ENCODE results near the gene LMX1A.

The LMX1A gene

DNA sequence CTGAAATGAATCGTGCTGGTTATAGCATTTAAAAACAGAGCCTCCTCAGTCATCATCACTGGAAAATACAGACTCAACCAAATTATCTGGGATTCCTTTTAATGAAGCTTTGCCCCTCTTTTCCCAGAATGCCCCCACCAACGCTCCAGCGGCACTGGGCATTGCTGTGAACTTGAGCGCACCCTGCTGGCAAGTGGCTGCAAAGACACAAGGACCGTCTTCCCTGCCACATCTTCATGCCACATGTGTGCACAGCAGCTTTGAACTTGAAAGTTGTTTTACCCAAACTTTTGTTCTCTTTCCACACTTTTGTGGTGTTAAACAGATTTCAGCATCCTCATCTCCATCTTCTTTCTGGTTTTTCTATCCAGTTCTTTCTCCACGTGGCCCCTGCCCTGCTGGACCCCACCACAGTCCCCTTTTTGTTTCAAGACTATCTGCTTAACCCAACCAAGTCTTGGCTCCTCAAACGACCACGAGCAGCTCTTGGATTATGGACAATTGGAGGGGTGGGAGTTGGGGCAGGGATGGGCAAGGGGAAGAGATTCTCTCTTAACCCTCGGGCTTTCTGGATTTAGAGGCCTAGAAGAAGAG is 12.8 kb upstream of the LMX1A start:
- peak; percentile 24 to 37 (median 28) for DNase-seq (ENCODE audit: low read depth in 4 of 4, low spot score in 1 of 4)

DNA sequence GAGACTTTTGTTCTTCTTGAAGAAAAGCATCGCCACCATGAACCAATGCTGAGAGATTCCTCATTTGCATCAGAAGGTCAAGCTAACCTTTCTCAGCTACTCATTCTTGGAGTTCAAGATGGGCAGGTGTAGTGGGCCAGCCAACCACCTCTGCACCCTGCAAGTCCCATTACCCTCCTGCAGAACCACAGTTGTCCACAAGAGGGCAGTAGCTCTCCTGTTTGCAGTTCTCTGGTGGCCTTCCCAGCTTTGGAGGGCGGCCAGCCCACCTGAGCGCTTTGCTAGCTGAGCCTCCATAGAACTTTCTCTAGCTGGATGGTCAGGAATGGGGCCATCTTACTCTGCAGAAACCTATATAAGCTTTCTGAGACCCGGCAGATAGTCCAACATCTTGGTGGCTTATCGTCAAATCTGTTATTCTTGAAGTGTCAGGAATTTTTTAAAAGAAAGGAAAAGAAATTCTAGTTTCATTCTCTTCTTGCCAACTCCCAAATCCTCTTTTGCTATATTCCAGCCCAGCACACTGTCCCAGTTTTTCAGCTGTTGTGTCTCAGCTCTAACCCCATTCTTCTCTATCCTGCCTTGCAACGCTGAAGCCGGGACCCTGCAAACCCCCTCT is 11.0 kb upstream of the LMX1A start:
- peak; percentile 50 to 80 (median 67) for DNase-seq (ENCODE audit: low read depth in 4 of 4, low spot score in 1 of 4)

DNA sequence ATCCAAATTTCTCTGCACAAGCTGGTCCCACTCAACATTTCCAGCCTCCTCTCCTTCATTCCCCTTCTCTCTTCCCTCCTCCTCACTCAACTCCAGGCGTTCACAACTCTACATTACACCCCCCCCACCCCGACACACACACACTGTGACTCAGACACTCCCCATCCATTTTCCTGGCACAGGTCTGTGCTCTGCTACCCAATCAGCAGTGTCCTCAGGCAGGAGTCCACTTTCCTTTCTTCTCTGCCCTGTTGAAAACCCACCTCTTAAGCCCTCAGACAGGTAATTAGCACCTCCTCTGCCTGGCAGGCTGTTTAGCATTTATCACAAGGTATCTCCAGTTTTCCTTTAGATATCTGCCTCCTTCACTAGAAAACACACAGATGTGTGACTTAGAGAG is 8.8 kb upstream of the LMX1A start:
- no peak for DNase-seq (ENCODE audit: low read depth in 4 of 4, low spot score in 1 of 4)

DNA sequence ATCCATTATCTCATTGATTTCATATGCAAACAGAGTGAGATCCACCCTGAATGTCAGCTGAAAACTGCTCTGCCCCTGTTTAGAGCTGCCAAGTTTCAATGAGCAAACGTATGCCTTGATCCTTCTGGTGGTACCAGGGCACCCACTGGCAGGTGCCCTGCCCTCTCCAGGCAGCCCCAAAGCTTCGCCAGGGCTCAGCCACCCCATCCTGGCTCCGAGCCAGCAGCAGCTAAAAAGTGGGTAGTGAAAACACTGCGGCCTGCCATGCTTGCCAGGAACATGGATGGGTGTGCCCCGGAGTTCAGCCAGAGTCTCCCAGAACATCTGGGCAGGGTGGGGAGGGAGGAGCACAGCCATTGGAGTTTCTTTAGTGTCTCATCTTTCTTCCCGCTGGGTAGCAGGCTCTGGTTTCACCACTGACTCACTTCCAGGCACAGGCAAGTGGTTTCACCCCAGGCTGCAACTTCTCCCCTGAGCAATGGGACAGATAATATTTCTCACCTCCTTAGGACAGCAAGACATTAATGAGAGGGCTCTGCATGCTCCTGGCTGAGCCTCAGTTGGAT is 8.1 kb upstream of the LMX1A start:
- no peak for DNase-seq (ENCODE audit: low read depth in 4 of 4, low spot score in 1 of 4)

DNA sequence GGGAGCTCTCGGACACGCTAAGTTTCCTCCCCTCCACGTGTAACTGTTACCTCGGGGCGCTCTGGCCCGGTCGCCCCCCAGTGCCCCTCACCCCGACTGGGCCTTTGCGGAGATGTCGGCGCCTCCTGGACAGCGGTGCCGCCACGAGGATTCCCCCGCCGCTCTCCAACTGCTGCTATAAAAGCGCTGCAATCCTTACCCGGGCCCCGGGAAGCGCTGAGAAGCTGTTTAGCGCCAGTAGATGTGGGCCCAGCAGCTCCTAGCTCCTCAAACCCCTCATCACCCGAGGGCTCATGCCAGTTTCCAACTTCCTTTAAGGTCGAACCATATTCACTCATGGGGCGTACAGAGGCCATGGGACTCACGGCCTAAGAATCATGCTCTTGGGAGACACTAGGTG is 361 bp upstream of the LMX1A start:
- no peak for DNase-seq (ENCODE audit: low read depth in 4 of 4, low spot score in 1 of 4)

DNA sequence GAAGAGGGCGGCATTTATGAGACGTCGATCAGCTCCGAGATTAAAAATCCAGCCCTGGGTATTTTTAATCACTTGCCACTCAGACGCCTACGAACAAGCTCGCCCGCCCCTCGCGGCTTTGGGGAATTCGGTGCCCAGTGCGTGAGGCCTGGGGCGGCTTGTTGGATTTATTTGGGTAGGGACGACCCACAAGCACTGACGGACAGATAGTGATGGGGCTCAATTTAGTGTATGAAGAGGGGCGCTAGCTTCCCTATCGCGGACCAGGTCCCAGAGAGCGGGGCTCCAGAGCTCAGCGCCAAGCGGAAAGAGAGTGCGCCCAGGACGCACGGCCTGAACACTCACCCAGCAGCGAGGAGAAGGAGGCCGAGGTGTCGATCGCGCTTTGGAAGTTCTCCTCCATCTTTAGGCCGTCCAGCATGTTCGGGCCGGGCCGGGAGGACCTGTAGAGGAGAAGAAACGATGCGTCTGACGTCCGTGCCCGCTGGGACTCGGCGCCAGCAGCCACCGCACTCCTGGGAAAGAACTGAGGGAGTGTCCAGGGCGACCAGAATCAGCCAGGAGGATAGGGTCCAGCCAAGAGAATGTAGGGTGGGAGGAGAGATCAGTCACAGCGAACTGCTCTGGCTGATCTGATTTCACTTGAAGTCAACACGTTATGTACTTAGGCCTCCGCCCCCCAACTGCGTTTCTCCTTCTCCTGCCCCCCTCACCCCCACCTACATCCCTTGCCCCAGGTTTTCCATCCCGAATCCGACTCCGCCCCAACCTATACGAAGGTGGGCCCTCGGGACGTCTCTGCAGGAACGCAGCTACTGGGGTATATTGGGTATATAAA is 1.2 kb downstream of the LMX1A start:
- no peak for DNase-seq (ENCODE audit: low read depth in 4 of 4, low spot score in 1 of 4)

DNA sequence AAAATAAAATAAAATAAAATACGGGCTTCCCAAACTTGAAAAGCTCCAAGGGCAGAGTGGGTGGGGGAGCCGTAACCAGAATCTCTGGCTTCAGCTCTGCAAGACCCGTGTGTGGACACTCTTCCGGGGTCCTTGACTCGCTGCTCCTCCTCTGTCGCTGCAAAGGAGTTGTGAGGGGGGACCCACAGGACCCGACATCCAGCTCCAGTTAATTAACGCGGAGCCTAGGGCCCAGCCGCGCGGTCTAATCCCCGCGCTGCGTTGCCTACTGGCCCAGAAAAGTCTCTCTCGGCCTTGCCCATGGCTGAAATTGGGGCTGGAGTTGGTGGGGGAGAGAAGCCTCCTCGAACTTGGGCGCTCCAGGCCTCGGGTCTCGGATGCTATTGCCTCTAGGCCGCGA is 1.8 kb downstream of the LMX1A start:
- DNase-seq (ENCODE audit: low read depth in 4 of 4, low spot score in 1 of 4), result no peak

DNA sequence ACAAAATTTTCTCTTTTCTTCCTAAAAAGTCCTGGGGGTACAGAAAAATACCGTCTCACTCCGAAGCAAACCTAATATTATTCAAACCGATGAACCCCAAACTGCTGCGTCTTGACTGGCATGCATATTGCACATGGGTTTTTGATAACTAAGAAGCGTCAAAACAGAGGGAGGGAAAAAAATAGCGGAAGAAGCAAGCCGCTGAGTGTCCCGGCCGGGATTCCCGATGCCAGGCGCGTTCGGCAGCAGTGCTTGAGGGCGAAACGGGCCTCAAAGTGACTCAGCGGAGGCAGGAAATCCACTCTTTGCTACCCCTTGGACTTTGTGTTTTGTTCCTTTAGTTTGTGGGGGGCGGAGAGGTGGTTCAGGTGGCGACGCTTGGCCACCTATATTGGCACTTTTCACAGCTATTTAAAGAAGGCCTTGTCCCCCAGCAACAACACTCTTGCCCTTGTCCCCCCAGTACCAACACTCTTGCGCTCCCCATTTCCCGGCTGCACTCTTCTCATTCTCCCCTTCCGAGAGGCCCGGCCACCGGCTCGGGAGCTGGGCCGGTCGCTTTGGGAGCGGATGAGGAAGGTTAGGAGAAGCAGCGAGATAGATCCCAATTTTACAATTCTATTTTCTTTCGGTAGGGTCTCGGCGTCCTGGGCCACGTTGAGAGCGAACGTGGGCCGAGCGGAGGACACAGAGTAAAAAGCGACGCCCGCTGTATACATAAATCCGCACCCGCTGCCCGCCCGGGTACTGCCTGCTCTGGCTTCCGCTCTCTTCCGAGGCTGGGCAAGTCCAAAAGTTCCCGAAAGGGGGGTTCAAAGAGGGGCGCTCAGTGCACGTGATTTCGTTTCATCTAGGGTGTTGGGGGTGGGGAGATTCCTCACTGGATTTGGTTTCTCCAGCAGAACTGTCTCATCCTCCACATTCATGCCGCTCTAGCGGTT is 2.5 kb downstream of the LMX1A start:
- no peak for DNase-seq (ENCODE audit: low read depth in 4 of 4, low spot score in 1 of 4)

DNA sequence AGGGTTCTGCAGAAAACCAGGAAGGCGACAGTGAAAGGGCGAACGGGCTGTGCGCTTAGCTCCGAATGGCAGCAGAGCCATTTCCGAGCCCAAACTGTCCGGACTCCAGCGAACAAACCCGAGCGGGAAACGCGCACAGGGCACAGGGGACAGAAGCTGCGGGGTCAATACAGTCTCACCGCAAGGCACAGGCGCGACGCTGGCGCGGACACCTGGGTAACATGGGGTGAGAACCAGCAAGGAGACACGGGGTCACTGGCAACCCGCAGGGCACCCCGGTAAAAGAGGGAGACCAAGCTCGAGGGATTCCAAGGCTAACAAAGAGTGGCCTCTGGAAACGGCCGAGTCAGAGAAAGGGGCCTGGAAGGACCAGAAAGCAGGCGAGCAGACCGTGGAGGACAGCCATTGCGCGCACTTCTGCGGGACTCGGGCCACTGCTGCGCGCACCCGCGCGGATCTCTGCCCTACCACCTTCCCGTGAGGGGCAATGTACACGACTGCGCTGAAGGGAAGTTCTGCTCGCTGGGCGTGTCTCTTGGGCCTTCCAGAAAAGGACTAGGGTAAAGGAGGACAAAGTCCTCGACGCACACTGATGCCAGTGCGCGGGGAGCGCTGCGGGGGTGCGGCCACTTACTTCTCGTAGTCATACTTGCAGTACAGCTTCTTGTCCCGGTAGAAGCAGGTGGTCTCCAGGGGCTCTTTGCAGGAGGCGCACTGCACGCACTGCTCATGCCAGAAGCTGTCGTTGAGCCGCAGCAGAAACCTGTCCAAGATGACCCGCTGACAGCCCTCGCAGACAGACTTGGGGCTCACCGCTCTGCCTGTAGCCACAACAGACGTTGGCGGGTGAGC is 3.8 kb downstream of the LMX1A start:
- DNase-seq (ENCODE audit: low read depth in 4 of 4, low spot score in 1 of 4), result no peak

DNA sequence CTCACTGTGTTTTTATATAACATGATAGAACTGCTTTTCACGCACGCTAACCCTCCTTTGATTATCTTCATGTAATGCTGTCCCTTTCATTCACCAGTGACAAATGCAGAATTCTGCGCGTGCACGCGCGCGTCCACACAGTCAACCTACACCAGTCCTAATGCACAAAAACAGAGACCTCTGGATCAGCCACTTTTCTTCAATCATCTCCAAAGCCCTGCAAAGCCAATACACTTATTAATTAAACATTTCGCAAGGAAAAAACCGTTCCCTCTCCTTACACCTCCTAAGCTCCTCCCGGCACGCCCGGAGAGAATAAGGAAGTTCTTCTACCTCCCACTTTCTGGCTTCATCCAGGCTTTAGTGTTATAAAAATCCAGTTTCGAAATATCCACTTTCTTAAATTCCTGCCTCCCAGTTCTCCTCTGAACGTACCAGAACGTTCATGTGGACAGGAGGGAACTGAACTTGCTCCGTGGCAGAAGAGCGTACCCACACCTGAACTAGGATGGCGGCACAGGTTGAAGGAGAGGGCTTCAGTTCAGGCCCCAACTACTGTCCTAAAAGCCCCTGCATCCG is 4.6 kb downstream of the LMX1A start:
- DNase-seq (ENCODE audit: low read depth in 4 of 4, low spot score in 1 of 4), result no peak

DNA sequence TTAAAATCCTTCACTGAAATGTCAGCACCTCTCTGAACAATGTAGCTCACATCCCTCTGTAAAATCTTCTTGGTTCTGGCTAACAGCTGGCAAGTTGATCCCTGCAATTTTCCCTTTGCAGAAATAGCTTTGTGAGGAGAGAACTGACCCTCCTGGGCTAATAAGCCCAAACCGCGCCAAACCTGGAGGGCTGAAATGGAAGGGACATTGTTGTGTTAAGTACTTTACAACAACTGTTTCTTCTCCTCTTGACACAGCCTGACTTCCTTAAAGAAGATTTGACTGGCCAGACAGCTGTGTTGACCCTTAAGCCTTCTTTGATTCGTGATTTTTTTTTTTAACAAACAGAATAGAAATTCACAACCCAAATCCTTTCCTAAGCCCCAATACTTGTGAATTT is 5.7 kb downstream of the LMX1A start:
- no peak for DNase-seq (ENCODE audit: low read depth in 4 of 4, low spot score in 1 of 4)

DNA sequence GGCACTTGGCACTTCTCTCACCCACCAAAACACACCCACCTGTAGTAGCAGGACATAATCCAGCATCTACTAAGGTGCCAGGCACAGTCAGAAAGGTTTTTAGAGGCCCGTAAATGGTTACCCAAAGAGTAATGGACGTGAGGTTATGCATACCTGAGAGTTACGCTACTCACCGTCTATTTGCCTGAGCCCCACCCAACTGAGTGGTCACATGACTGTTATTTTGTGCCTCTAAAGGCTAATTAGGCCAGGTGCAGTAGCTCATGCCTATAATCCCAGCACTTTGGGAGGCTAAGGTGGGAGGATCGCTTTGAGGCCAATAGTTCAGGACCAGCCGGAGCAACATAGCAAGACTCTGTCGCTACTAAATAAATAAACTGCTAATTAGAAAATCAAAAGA is 11.0 kb downstream of the LMX1A start:
- no peak for DNase-seq (ENCODE audit: low read depth in 4 of 4, low spot score in 1 of 4)

DNA sequence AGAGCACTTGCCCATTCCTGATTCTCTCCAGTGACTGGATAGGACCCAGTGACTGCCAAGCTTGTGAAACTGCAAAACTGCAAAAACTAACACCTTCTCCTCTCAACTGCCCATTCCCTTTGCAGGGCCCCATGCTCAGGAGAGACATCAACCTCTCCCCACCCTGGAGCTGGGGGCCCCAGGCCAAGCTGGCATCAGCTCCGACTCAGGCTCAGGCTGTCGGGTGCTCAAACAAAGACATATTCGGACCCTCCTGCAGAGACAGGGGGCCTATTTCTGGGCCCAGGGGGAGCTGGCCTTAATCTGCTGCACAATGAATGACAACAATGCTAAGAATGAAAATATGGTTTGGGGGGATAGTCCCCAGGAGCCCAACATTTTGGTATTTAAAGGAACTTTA is 11.8 kb downstream of the LMX1A start:
- no peak for DNase-seq (ENCODE audit: low read depth in 4 of 4, low spot score in 1 of 4)

DNA sequence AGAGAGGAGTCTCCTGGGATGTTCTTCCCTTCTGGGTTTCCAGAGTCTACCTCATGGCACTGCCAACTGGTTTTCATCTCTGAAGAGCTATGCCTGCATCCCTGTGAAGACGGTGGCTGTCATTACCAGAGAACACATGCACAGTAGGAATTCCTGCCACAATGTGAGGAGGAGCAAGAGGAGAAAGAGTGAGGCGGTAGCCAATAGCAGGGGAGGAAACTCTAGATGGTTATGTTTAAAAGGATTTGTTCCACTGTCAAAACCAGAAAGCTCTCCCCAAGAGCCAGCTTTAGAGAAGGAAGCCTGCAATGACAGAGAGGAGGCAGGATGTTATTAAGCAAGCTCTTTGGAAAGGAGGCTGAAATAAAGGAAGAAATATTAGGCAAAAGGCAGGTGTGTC is 12.3 kb downstream of the LMX1A start:
- no peak for DNase-seq (ENCODE audit: low read depth in 4 of 4, low spot score in 1 of 4)

DNA sequence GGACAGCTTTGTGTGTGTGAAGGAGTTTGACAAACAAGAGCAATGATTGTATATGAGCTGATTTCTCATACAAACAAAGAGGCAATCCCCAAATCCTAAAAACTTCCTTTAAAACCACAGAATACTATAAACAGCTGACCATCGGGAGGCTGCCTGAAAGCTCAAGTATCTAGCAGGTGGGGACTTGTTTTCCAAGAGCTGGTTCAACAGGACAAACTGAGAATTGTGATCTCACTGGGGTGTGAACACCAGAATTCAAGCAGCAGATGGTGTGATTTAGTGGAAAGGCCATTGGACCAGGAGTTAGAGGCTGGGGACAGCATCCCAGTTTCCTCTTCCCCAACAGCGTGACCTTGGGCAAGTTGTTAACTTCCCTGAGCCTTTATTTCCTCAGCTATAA is 13.9 kb downstream of the LMX1A start:
- no peak for DNase-seq (ENCODE audit: low read depth in 4 of 4, low spot score in 1 of 4)

DNA sequence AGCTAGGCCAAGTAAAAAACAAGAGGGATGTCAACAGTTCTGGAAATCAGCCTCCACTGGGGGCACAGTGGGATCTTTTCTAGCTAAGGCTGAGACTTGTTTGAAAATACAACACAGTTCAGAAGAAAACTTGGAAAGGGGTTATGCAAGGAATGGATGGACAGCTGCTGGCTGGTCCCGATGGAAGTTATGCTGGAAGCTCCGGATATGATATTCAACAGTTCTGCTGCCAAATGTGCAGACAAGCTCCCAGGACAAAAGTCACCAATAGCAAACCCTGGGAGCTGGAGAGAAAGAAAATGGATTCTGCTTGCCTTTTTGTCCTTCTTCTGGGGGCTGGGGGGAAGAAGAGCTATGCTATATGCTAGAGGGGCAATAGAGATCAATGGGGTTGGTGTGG is 14.3 kb downstream of the LMX1A start:
- DNase-seq (ENCODE audit: low read depth in 4 of 4, low spot score in 1 of 4), result no peak

DNA sequence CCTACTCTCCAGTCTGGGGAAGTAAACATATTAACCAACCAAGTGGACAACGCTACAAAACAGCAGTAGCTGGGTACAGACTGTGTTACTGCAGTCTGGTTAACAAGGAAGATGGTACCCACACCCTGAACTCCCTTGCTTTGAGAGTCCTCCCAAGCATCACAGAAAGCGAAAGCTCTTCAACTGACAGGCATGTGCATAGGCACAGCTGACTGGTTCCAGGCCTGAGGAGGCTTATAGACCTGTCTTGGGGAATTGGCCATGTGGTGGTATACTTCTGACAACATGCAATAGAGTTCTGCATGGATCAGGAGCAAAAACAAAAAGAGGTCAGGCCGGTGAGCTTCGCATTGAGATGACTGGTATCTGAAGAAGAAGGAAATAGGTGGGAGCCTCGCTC is 17.4 kb downstream of the LMX1A start:
- DNase-seq (ENCODE audit: low read depth in 4 of 4, low spot score in 1 of 4), result no peak

DNA sequence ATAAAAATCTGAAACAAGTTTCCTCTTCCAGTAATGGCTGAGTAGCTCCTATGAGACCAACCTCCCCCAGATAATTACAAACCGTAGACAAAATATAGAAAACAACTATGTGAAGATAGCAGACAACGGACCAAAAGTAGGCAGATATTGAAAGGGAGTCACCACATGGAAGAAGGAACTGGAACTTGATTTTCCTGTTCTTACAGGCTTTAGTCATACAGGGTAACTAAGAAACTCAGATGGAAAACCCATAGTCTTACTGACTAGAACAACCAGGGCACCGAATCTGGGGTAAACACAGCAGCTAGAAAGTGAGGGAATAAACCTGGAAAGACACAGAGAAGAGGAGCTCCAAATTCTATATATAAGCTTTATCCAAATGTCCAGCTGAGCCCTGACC is 26.0 kb downstream of the LMX1A start:
- no peak for DNase-seq (ENCODE audit: low read depth in 4 of 4, low spot score in 1 of 4)

DNA sequence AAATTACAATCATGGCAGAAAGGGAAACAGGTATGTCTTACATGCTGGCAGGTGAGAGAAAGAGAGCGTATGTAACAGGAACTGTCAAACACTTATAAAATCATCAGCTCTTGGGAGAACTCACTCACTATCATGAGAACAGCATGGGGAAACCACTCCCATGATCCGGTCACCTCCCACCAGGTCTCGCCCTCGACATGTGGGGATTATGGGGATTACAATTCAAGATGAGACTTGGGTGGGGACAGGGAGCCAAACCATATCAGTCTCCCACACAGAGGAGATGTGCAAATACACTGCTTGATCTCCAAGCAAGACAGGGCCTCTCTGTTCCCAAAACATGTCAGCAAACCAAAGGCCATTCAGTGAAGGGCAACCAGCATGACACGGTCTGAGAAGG is 27.4 kb downstream of the LMX1A start:
- no peak for DNase-seq (ENCODE audit: low read depth in 4 of 4, low spot score in 1 of 4)

DNA sequence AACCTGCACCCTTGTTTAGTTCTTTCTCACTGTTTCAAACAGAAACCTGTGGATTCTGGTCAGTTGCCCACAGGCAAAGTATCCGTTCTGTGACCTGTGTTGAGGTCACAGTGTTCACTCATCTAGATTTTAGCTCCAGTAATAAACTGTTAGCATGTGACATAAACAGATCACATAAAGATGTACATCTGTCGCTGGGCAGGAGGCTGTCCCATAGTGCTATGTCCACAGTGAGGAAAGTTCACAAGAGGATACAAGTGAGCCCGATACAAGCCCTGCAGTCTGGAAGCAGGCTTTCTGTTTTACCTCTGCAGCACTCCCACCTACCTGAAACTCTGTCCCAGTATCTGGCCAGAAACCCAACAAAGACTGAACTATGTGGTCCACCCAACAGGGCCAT is 28.4 kb downstream of the LMX1A start:
- DNase-seq (ENCODE audit: low read depth in 4 of 4, low spot score in 1 of 4), result no peak

Measured in stimulated activated CD4-positive, alpha-beta T cell treated with anti-CD3 and anti-CD28 coated beads, Interleukin-1b, Interleukin-23, amount 100 ng/mL, for 24 hours (primary cell).